Mucosa of rectum (tissue), 2 donors: Measurements from ENCODE around the gene MICAL3.

Source experiments
- H3K27ac ChIP-seq, 2 donors: one replicate each; pipeline ENCODE4 v1.7.0; 2013; ENCODE audit warnings: inconsistent platforms in 2 of 2, low read depth in 2 of 2, low read length in 2 of 2
- H3K27me3 ChIP-seq, 2 donors: one replicate each; pipeline ENCODE4 v1.7.0; 2013; ENCODE audit warnings: low read length in 2 of 2; ENCODE audit not compliant: control insufficient read depth in 2 of 2, insufficient read depth in 2 of 2
- H3K36me3 ChIP-seq, 2 donors: one replicate each; pipeline ENCODE4 v1.7.0; 2013; ENCODE audit warnings: low read length in 2 of 2; ENCODE audit not compliant: control insufficient read depth in 2 of 2, insufficient read depth in 2 of 2
- H3K4me1 ChIP-seq, 2 donors: one replicate each; pipeline ENCODE4 v1.7.0; 2013; ENCODE audit warnings: low read length in 2 of 2, mild to moderate bottlenecking in 1 of 2; ENCODE audit not compliant: control insufficient read depth in 2 of 2, insufficient read depth in 2 of 2
- H3K4me3 ChIP-seq, 2 donors: one replicate each; pipeline ENCODE4 v1.7.0; 2013; ENCODE audit warnings: low read length in 2 of 2
- H3K9ac ChIP-seq, 2 donors: one replicate each; pipeline ENCODE4 v1.7.0; 2013; ENCODE audit warnings: low read length in 2 of 2, low read depth in 1 of 2, mild to moderate bottlenecking in 1 of 2
- H3K9me3 ChIP-seq, 2 donors: one replicate each; pipeline ENCODE4 v1.7.0; 2013; ENCODE audit warnings: low read length in 2 of 2; ENCODE audit not compliant: control insufficient read depth in 2 of 2
- donor health status: healthy.
- donor health status: Normal muscosa, but diverticular disease.

MICAL3 gene

GRCh38 chr22:17748555-17749353 is 275.6 kb downstream of the MICAL3 start:
- no peaks in the 10 kb centered on the region for H3K4me1 ChIP-seq
- H3K36me3 ChIP-seq = no peaks in the 10 kb centered on the region
- no peak overlapping the region for H3K27ac ChIP-seq
- H3K9me3 ChIP-seq = no peaks in the 10 kb centered on the region
- H3K27me3 ChIP-seq = no peaks in the 10 kb centered on the region
- no peak overlapping the region for H3K9ac ChIP-seq
- H3K4me3 ChIP-seq = no peak overlapping the region

GRCh38 chr22:17746916-17747315 is 277.4 kb downstream of the MICAL3 start:
- Histone ChIP-seq H3K27me3 (no peaks in the 10 kb centered on the region), H3K27ac (no peak overlapping the region), H3K4me3 (no peak overlapping the region), H3K9me3 (no peaks in the 10 kb centered on the region), H3K4me1 (no peaks in the 10 kb centered on the region), H3K9ac (no peak overlapping the region), H3K36me3 (peaks cover 0 to 5% of the 10 kb centered on the region in 2 donors)

- H3K4me3 ChIP-seq = no peak overlapping the region
- no peak overlapping the region for H3K27ac ChIP-seq
- no peak overlapping the region for H3K9ac ChIP-seq
- H3K36me3 ChIP-seq = peaks cover 0 to 10% of the 10 kb centered on the region in 2 donors
- no peaks in the 10 kb centered on the region for H3K27me3 ChIP-seq
- H3K4me1 ChIP-seq = no peaks in the 10 kb centered on the region
- no peaks in the 10 kb centered on the region for H3K9me3 ChIP-seq
Observed at GRCh38 chr22:17744430-17744829, 279.9 kb downstream of the MICAL3 start.

GRCh38 chr22:17743661-17744411 is 280.5 kb downstream of the MICAL3 start:
- Histone ChIP-seq H3K9me3 (no peaks in the 10 kb centered on the region), H3K4me1 (no peaks in the 10 kb centered on the region), H3K27me3 (no peaks in the 10 kb centered on the region), H3K36me3 (peaks cover under 1 to 16% of the 10 kb centered on the region in 2 donors), H3K9ac (no peak overlapping the region), H3K27ac (no peak overlapping the region), H3K4me3 (no peak overlapping the region)

- no peak overlapping the region for H3K27ac ChIP-seq
- H3K27me3 ChIP-seq = no peaks in the 10 kb centered on the region
- no peak overlapping the region for H3K9ac ChIP-seq
- no peak overlapping the region for H3K4me3 ChIP-seq
- H3K36me3 ChIP-seq = peaks cover 12 to 28% of the 10 kb centered on the region in 2 donors
- H3K9me3 ChIP-seq = no peaks in the 10 kb centered on the region
- H3K4me1 ChIP-seq = no peaks in the 10 kb centered on the region
Observed at GRCh38 chr22:17742527-17742902, 281.8 kb downstream of the MICAL3 start.

GRCh38 chr22:17741866-17742526 is 282.4 kb downstream of the MICAL3 start:
- Histone ChIP-seq H3K27me3 (no peaks in the 10 kb centered on the region), H3K36me3 (peaks cover 13 to 31% of the 10 kb centered on the region in 2 donors), H3K9ac (no peak overlapping the region), H3K4me1 (no peaks in the 10 kb centered on the region), H3K4me3 (no peak overlapping the region), H3K9me3 (no peaks in the 10 kb centered on the region), H3K27ac (no peak overlapping the region)

GRCh38 chr22:17739196-17739975 is 285.0 kb downstream of the MICAL3 start:
- Histone ChIP-seq H3K4me3 (no peak overlapping the region), H3K27me3 (no peaks in the 10 kb centered on the region), H3K4me1 (no peaks in the 10 kb centered on the region), H3K36me3 (peaks cover 18 to 41% of the 10 kb centered on the region in 2 donors), H3K9me3 (no peaks in the 10 kb centered on the region), H3K9ac (no peak overlapping the region), H3K27ac (no peak overlapping the region)

- no peaks in the 10 kb centered on the region for H3K9me3 ChIP-seq
- H3K36me3 ChIP-seq = peaks cover 25 to 48% of the 10 kb centered on the region in 2 donors
- H3K9ac ChIP-seq = no peak overlapping the region
- H3K27ac ChIP-seq = no peak overlapping the region
- no peaks in the 10 kb centered on the region for H3K27me3 ChIP-seq
- no peaks in the 10 kb centered on the region for H3K4me1 ChIP-seq
- H3K4me3 ChIP-seq = no peak overlapping the region
Observed at GRCh38 chr22:17738386-17739128, 285.8 kb downstream of the MICAL3 start.
